ENCODE measurements around the gene APRT. TPM values are rescaled to one million over a fixed set of nuclear protein-coding genes. Genes with fewer than 3 reads are reported as not detected.
"Not testable (repeated sequence)": the region's sequence is repeated elsewhere in the genome, so short reads cannot be mapped to it uniquely, and the experiment has no call there.

Gene APRT
- total RNA-seq, 2 experiments from 2014 or later: 105 to 179 TPM

GRCh38 chr16:88793251-88793954 is 18.3 kb downstream of the APRT start:
- Mint-ChIP-seq H3K27me3 (no peaks in the 10 kb centered on the region), H3K9me3 (ENCODE audit: low read depth) (no peaks in the 10 kb centered on the region), H3K4me3 (no peak overlapping the region), H3K27ac (no peak overlapping the region), H3K4me1 (peaks cover 45% of the 10 kb centered on the region), H3K36me3 (ENCODE audit: low read depth) (no peaks in the 10 kb centered on the region)
- ChIA-PET POLR2A (interaction anchor here (0.9 to 1.5 kb wide), 3 partner anchors 11 to 14 kb away, joined by 3 to 4 read pairs (median 4); no protein-coding TSS in a partner anchor), CTCF (interaction anchor here (1.2 to 2.2 kb wide), 3 partner anchors 10 to 18 kb away, joined by 4 to 8 read pairs (median 4); partner anchors contain the start of genes APRT and CDT1)
- DNase-seq (no peak), ATAC-seq (no peak)
- intact Hi-C loops (cut with DNase I, micrococcal nuclease): no loop called here

GRCh38 chr16:88792668-88793250 is 19.0 kb downstream of the APRT start:
- intact Hi-C loops (cut with DNase I, micrococcal nuclease): no loop called here

GRCh38 chr16:88792078-88792550 is 19.6 kb downstream of the APRT start:
- H3K4me3 Mint-ChIP-seq: no peak overlapping the region
- ChIA-PET CTCF (interaction anchor here (0.7 to 1.2 kb wide), 2 partner anchors 11 to 337 kb away, joined by 3 to 4 read pairs; partner anchors contain the start of gene CDT1), POLR2A (interaction anchor here (1.5 kb wide), 1 partner anchor 13 kb away, joined by 4 read pairs; no protein-coding TSS in a partner anchor)
- ATAC-seq (no peak), DNase-seq (no peak)
- H3K4me1 Mint-ChIP-seq: peaks cover 45% of the 10 kb centered on the region
- no peaks in the 10 kb centered on the region for H3K36me3 Mint-ChIP-seq (ENCODE audit: low read depth)
- H3K27ac Mint-ChIP-seq: no peak overlapping the region
- no peaks in the 10 kb centered on the region for H3K9me3 Mint-ChIP-seq (ENCODE audit: low read depth)
- intact Hi-C loops (cut with DNase I, micrococcal nuclease): no loop called here
- no peaks in the 10 kb centered on the region for H3K27me3 Mint-ChIP-seq

More at GRCh38 chr16:88792668-88793250, 19.0 kb downstream of the APRT start:
- Mint-ChIP-seq H3K27me3 (no peaks in the 10 kb centered on the region), H3K36me3 (ENCODE audit: low read depth) (no peaks in the 10 kb centered on the region), H3K27ac (no peak overlapping the region), H3K4me3 (no peak overlapping the region), H3K4me1 (peaks cover 45% of the 10 kb centered on the region), H3K9me3 (ENCODE audit: low read depth) (no peaks in the 10 kb centered on the region)
- ATAC-seq (no peak), DNase-seq (no peak)
- ChIA-PET POLR2A (interaction anchor here (1.4 to 1.5 kb wide), 2 partner anchors 10 to 14 kb away, joined by 4 read pairs; no protein-coding TSS in a partner anchor), CTCF (interaction anchor here (1.2 to 2.2 kb wide), 3 partner anchors 10 to 18 kb away, joined by 4 to 8 read pairs (median 4); partner anchors contain the start of genes APRT and CDT1)

- Mint-ChIP-seq H3K9me3 (ENCODE audit: low read depth) (no peaks in the 10 kb centered on the region), H3K27ac (peak overlapping the region; percentile 79), H3K4me1 (peaks cover 45% of the 10 kb centered on the region), H3K4me3 (peak overlapping the region; percentile 61), H3K27me3 (no peaks in the 10 kb centered on the region), H3K36me3 (ENCODE audit: low read depth) (no peaks in the 10 kb centered on the region)
- ChIA-PET POLR2A (interaction anchor here (0.6 kb wide), 1 partner anchor 171 kb away, joined by 3 read pairs; no protein-coding TSS in a partner anchor), CTCF (no interaction called here)
- intact Hi-C loops (cut with DNase I, micrococcal nuclease): no loop called here
- DNase-seq (peak; percentile 83), ATAC-seq (peak; percentile 82)
Observed at GRCh38 chr16:88790312-88791211, 21.2 kb downstream of the APRT start.

- CTCF ChIA-PET: no interaction called here
- intact Hi-C loops (cut with DNase I, micrococcal nuclease): loop anchor here (10.0 kb wide), 4 partner anchors 155 to 835 kb away; partner anchors contain the start of genes BANP (in 1 of the 2), IL17C (in 1 of the 2), SPG7 (in 1 of the 2) and ZFPM1 (in 1 of the 2)
Observed at GRCh38 chr16:88789594-88789993, 22.1 kb downstream of the APRT start.

GRCh38 chr16:88788749-88789148 is 23.0 kb downstream of the APRT start:
- CTCF ChIA-PET; H3K27ac Mint-ChIP-seq; ATAC-seq; H3K9me3 Mint-ChIP-seq (ENCODE audit: low read depth); H3K27me3 Mint-ChIP-seq; H3K36me3 Mint-ChIP-seq (ENCODE audit: low read depth); H3K4me3 Mint-ChIP-seq; DNase-seq; POLR2A ChIA-PET: not testable (repeated sequence)
- H3K4me1 Mint-ChIP-seq: peaks cover 38% of the 10 kb centered on the region
- intact Hi-C loops (cut with DNase I, micrococcal nuclease): loop anchor here (10.0 kb wide), 4 partner anchors 154 to 834 kb away; partner anchors contain the start of genes BANP (in 1 of the 2), IL17C (in 1 of the 2), SPG7 (in 1 of the 2) and ZFPM1 (in 1 of the 2)

More at GRCh38 chr16:88789594-88789993, 22.1 kb downstream of the APRT start:
- Mint-ChIP-seq H3K27me3 (no peaks in the 10 kb centered on the region), H3K9me3 (ENCODE audit: low read depth) (no peaks in the 10 kb centered on the region), H3K4me1 (peaks cover 40% of the 10 kb centered on the region), H3K36me3 (ENCODE audit: low read depth) (no peaks in the 10 kb centered on the region), H3K27ac (no peak overlapping the region), H3K4me3 (no peak overlapping the region)
- ATAC-seq: no peak
- POLR2A ChIA-PET: no interaction called here
- DNase-seq: no peak

- intact Hi-C loops (cut with DNase I, micrococcal nuclease): loop anchor here (10.0 kb wide), 4 partner anchors 153 to 833 kb away; partner anchors contain the start of genes BANP (in 1 of the 2), IL17C (in 1 of the 2), SPG7 (in 1 of the 2) and ZFPM1 (in 1 of the 2)
- Mint-ChIP-seq H3K36me3 (ENCODE audit: low read depth) (no peaks in the 10 kb centered on the region), H3K27me3 (no peaks in the 10 kb centered on the region), H3K9me3 (ENCODE audit: low read depth) (no peaks in the 10 kb centered on the region), H3K4me1 (peaks cover 40% of the 10 kb centered on the region), H3K4me3 (no peak overlapping the region), H3K27ac (no peak overlapping the region)
- POLR2A ChIA-PET: interaction anchor here (0.6 kb wide), 1 partner anchor 10 kb away, joined by 3 read pairs; no protein-coding TSS in a partner anchor
- no peak for DNase-seq
- CTCF ChIA-PET: interaction anchor here (0.6 to 1.5 kb wide), 7 partner anchors 13 to 65 kb away, joined by 3 to 6 read pairs (median 4); no protein-coding TSS in a partner anchor
- no peak for ATAC-seq
Observed at GRCh38 chr16:88787579-88788314, 24.0 kb downstream of the APRT start.

GRCh38 chr16:88785106-88785924 is 26.4 kb downstream of the APRT start, which contains the start of gene PIEZO1:
Gene PIEZO1, minus strand, starts transcription at chr16:88785220. Its CDS starts 256 bp downstream, at chr16:88784964.
- peak; percentile 5 for ATAC-seq
- POLR2A ChIA-PET: interaction anchor here (0.5 kb wide), 1 partner anchor 17 kb away, joined by 5 read pairs; no protein-coding TSS in a partner anchor
- CTCF ChIA-PET: interaction anchor here (0.6 to 6.4 kb wide), 4 partner anchors 18 to 462 kb away, joined by 3 to 59 read pairs (median 3); no protein-coding TSS in a partner anchor
- Mint-ChIP-seq H3K27me3 (no peaks in the 10 kb centered on the region), H3K27ac (peak within 1 kb of the TSS; percentile 78), H3K4me3 (peak within 1 kb of the TSS; percentile 66), H3K36me3 (ENCODE audit: low read depth) (no peaks in the 10 kb centered on the region), H3K4me1 (peaks cover 44% of the 10 kb centered on the region), H3K9me3 (ENCODE audit: low read depth) (no peaks in the 10 kb centered on the region)
- peak; percentile 85 for DNase-seq
- intact Hi-C loops (cut with DNase I, micrococcal nuclease): loop anchor here (1.0 to 10.0 kb wide), 11 partner anchors 18 to 831 kb away; partner anchors contain the start of genes BANP (in 1 of the 2), CDT1 (in 1 of the 2), IL17C (in 1 of the 2) and MVD (in 1 of the 2)

GRCh38 chr16:88784856-88785105 is 26.9 kb downstream of the APRT start:
- Mint-ChIP-seq H3K36me3 (ENCODE audit: low read depth) (no peaks in the 10 kb centered on the region), H3K27me3 (no peaks in the 10 kb centered on the region), H3K27ac (no peak overlapping the region), H3K4me3 (peak overlapping the region; percentile 66), H3K9me3 (ENCODE audit: low read depth) (no peaks in the 10 kb centered on the region), H3K4me1 (peaks cover 44% of the 10 kb centered on the region)
- ChIA-PET POLR2A (no interaction called here), CTCF (interaction anchor here (0.6 to 6.4 kb wide), 4 partner anchors 25 to 148 kb away, joined by 3 to 59 read pairs (median 4); no protein-coding TSS in a partner anchor)
- ATAC-seq (no peak), DNase-seq (no peak)
- intact Hi-C loops (cut with DNase I, micrococcal nuclease): loop anchor here (1.0 to 10.0 kb wide), 11 partner anchors 19 to 830 kb away; partner anchors contain the start of genes BANP (in 1 of the 2), CDT1 (in 1 of the 2), IL17C (in 1 of the 2) and MVD (in 1 of the 2)
